Liver (tissue), 3 donors: ENCODE data around the gene C5orf58.

Experiments used
- FOXA2 ChIP-seq: IDR thresholded peaks from 2 replicates; pipeline ENCODE4 v1.6.1; 2016; ENCODE audit warnings: antibody characterized with exemption
- HNF4G ChIP-seq: IDR thresholded peaks from 2 replicates; pipeline ENCODE4 v1.6.1; 2016; ENCODE audit warnings: antibody characterized with exemption
- JUND ChIP-seq, 2 donors: IDR thresholded peaks; 2 replicates each; pipeline ENCODE4 v1.6.1; 2016; ENCODE audit warnings: antibody characterized with exemption in 2 of 2
- NR2F2 ChIP-seq: IDR thresholded peaks from 2 replicates; pipeline ENCODE4 v1.6.1; 2016; ENCODE audit warnings: antibody characterized with exemption
- RAD21 ChIP-seq, 2 donors: IDR thresholded peaks; 2 replicates each; pipeline ENCODE4 v1.6.1; 2016; ENCODE audit warnings: antibody characterized with exemption in 2 of 2, mild to moderate bottlenecking in 2 of 2
- SP1 ChIP-seq: IDR thresholded peaks from 2 replicates; pipeline ENCODE4 v1.6.1; 2018; ENCODE audit warnings: antibody characterized with exemption, mild to moderate bottlenecking
- TAF1 ChIP-seq: conservative IDR thresholded peaks from 2 replicates; pipeline ENCODE4 v1.6.1; 2016; ENCODE audit warnings: antibody characterized with exemption, mild to moderate bottlenecking
- YY1 ChIP-seq: IDR thresholded peaks from 2 replicates; pipeline ENCODE4 v1.6.1; 2016; ENCODE audit warnings: antibody characterized with exemption, mild to moderate bottlenecking
- TF ChIP-seq, protein P1 (sequence below): fragments of 150-350 bp; IDR thresholded peaks from 2 replicates; pipeline ENCODE4 v1.5.1; 2017; ENCODE audit warnings: improper control_type of control experiment, low read depth, low read length; ENCODE audit not compliant: missing input control
- TF ChIP-seq, protein P2 (sequence below): IDR thresholded peaks from 2 replicates; pipeline ENCODE4 v1.6.1; 2016; ENCODE audit warnings: antibody characterized with exemption, mild to moderate bottlenecking
- TF ChIP-seq, protein P3 (sequence below): IDR thresholded peaks from 2 replicates; pipeline ENCODE4 v1.6.1; 2016; ENCODE audit warnings: antibody characterized with exemption
- TF ChIP-seq, protein P4 (sequence below): IDR thresholded peaks from 2 replicates; pipeline ENCODE4 v1.6.1; 2016; ENCODE audit warnings: antibody characterized with exemption
- donor health status: healthy.
- donor health status: healthy.

DNA sequence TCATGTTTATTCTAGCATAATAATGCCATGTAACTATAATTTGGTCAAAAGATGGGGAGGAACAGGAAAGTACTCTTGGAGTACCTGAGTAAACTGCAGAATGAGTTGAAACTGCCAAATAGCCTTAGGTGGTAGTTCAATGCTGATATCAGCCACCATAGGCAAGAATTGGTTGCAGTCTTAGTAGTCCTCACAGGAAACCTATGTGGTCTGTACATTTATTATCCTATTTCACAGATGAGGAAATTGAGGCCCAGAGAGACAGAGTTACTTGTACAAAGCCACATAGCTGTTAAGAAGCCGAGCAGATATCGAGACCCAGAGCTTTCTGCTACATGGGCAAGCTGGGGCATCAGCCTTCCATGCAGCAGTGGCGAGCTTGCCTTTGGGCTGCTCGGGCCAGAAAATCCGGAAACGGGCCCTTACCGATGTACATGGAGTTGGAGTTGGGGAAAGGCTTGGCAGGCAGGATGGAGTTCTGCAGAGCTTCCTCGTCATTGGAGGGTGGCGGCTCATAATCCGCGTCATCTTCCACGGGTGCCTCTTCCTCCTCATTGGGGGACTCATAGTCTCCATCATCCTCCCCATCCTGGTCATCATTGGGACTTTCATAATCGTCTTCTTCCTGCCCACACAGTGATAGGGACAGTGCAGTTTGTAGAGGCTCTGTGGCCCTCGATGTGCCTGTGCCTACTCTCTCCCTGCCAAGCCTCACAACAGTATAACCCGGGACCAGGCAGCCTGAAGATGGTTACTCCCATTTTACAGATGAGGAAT, 37.7 kb downstream of the C5orf58 start:
- TF ChIP-seq JUND (IDR thresholded peaks at IDR 0.05) (no peak), FOXA2 (no peak), RAD21 (IDR thresholded peaks at IDR 0.05) (no peak), TAF1 (no peak), SP1 (no peak), HNF4G (no peak), NR2F2 (no peak), YY1 (no peak)
- TF ChIP-seq, protein P1, sequence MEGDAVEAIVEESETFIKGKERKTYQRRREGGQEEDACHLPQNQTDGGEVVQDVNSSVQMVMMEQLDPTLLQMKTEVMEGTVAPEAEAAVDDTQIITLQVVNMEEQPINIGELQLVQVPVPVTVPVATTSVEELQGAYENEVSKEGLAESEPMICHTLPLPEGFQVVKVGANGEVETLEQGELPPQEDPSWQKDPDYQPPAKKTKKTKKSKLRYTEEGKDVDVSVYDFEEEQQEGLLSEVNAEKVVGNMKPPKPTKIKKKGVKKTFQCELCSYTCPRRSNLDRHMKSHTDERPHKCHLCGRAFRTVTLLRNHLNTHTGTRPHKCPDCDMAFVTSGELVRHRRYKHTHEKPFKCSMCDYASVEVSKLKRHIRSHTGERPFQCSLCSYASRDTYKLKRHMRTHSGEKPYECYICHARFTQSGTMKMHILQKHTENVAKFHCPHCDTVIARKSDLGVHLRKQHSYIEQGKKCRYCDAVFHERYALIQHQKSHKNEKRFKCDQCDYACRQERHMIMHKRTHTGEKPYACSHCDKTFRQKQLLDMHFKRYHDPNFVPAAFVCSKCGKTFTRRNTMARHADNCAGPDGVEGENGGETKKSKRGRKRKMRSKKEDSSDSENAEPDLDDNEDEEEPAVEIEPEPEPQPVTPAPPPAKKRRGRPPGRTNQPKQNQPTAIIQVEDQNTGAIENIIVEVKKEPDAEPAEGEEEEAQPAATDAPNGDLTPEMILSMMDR = no peak
- TF ChIP-seq, protein P2, sequence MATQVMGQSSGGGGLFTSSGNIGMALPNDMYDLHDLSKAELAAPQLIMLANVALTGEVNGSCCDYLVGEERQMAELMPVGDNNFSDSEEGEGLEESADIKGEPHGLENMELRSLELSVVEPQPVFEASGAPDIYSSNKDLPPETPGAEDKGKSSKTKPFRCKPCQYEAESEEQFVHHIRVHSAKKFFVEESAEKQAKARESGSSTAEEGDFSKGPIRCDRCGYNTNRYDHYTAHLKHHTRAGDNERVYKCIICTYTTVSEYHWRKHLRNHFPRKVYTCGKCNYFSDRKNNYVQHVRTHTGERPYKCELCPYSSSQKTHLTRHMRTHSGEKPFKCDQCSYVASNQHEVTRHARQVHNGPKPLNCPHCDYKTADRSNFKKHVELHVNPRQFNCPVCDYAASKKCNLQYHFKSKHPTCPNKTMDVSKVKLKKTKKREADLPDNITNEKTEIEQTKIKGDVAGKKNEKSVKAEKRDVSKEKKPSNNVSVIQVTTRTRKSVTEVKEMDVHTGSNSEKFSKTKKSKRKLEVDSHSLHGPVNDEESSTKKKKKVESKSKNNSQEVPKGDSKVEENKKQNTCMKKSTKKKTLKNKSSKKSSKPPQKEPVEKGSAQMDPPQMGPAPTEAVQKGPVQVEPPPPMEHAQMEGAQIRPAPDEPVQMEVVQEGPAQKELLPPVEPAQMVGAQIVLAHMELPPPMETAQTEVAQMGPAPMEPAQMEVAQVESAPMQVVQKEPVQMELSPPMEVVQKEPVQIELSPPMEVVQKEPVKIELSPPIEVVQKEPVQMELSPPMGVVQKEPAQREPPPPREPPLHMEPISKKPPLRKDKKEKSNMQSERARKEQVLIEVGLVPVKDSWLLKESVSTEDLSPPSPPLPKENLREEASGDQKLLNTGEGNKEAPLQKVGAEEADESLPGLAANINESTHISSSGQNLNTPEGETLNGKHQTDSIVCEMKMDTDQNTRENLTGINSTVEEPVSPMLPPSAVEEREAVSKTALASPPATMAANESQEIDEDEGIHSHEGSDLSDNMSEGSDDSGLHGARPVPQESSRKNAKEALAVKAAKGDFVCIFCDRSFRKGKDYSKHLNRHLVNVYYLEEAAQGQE = no peak
- TF ChIP-seq, protein P3, sequence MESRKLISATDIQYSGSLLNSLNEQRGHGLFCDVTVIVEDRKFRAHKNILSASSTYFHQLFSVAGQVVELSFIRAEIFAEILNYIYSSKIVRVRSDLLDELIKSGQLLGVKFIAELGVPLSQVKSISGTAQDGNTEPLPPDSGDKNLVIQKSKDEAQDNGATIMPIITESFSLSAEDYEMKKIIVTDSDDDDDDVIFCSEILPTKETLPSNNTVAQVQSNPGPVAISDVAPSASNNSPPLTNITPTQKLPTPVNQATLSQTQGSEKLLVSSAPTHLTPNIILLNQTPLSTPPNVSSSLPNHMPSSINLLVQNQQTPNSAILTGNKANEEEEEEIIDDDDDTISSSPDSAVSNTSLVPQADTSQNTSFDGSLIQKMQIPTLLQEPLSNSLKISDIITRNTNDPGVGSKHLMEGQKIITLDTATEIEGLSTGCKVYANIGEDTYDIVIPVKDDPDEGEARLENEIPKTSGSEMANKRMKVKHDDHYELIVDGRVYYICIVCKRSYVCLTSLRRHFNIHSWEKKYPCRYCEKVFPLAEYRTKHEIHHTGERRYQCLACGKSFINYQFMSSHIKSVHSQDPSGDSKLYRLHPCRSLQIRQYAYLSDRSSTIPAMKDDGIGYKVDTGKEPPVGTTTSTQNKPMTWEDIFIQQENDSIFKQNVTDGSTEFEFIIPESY = no peak
- TF ChIP-seq, protein P4, sequence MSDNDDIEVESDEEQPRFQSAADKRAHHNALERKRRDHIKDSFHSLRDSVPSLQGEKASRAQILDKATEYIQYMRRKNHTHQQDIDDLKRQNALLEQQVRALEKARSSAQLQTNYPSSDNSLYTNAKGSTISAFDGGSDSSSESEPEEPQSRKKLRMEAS = no peak
